Natural killer cell (primary cell): ENCODE results near the gene ACTN4. TPM values are rescaled to one million over a fixed set of nuclear protein-coding genes. Genes with fewer than 3 reads are reported as not detected.
A peak's percentile ranks its signal among the peaks of the same experiment; 100 is the strongest.

Experiments
- ATAC-seq, 3 donors: fragments of 150-1000 bp in 2 of 3; fragments of 200-7000 bp in 1 of 3; cut with Tn5 transposase; 1 replicate in 1 of 3; 2 replicates in 2 of 3; pipeline ENCODE4 v1.10.0; 2021; ENCODE audit warnings: mild to moderate bottlenecking in 2 of 3, moderate library complexity in 2 of 3
- DNase-seq, 2 donors: peaks; one replicate each; pipeline versions ENCODE4 v3.0.0 to v3.0.0-alpha.2; 2013 to 2021; ENCODE audit warnings: mixed read lengths in 1 of 2
- H3K27ac ChIP-seq: one replicate; pipeline ENCODE4 v1.5.1; 2013; ENCODE audit warnings: mild to moderate bottlenecking, low read length
- H3K27me3 ChIP-seq: one replicate; pipeline ENCODE4 v1.6.1; 2013; ENCODE audit warnings: low read length; ENCODE audit not compliant: control insufficient read depth, insufficient read depth
- H3K36me3 ChIP-seq: one replicate; pipeline ENCODE4 v1.6.1; 2013; ENCODE audit warnings: low read length; ENCODE audit not compliant: control insufficient read depth, insufficient read depth
- H3K4me1 ChIP-seq: one replicate; pipeline ENCODE4 v1.6.1; 2013; ENCODE audit warnings: low read length; ENCODE audit not compliant: control insufficient read depth, insufficient read depth
- H3K4me3 ChIP-seq: one replicate; pipeline ENCODE4 v1.5.1; 2013; ENCODE audit warnings: low read length
- H3K9me3 ChIP-seq: one replicate; pipeline ENCODE4 v1.6.1; 2013; ENCODE audit warnings: low read length; ENCODE audit not compliant: control insufficient read depth, insufficient read depth
- H3K27ac Mint-ChIP-seq, 2 donors: one replicate each; pipeline ENCODE4 v1.8.0; 2022; ENCODE audit warnings: mild to moderate bottlenecking in 2 of 2, mixed read lengths in 2 of 2, moderate library complexity in 1 of 2
- H3K27me3 Mint-ChIP-seq, 2 donors: one replicate each; pipeline ENCODE4 v1.8.0; 2022; ENCODE audit warnings: low read depth in 2 of 2, mixed read lengths in 2 of 2
- H3K36me3 Mint-ChIP-seq: one replicate; pipeline ENCODE4 v1.8.0; 2022; ENCODE audit warnings: mixed read lengths
- H3K4me1 Mint-ChIP-seq, 2 donors: one replicate each; pipeline ENCODE4 v1.8.0; 2022; ENCODE audit warnings: mixed read lengths in 2 of 2
- H3K4me3 Mint-ChIP-seq: one replicate; pipeline ENCODE4 v1.8.0; 2022; ENCODE audit warnings: mild to moderate bottlenecking, moderate library complexity, mixed read lengths
- H3K9me3 Mint-ChIP-seq, 2 donors: one replicate each; pipeline ENCODE4 v1.8.0; 2022; ENCODE audit warnings: mixed read lengths in 2 of 2
- CTCF ChIP-seq: fragments of 200-600 bp; IDR thresholded peaks from one replicate; pipeline ENCODE4 v1.8.0; 2022; ENCODE audit warnings: antibody characterized with exemption
- WGBS: methylation state at CpG from one replicate; pipeline ENCODE4 v1.1.7; 2013; ENCODE audit warnings: missing lambda C conversion rate; ENCODE audit not compliant: insufficient coverage; 5-methylcytosine and 5-hydroxymethylcytosine counted together
- intact Hi-C: fragments of 100-400 bp; cut with micrococcal nuclease; formaldehyde crosslinking; loops from one replicate; pipeline ENCODE4 v1.14.2; 2022
- total RNA-seq, 4 donors: library from RNA; stranded (reverse); fragments of 120-200 nt in 1 of 4; gene quantifications; one replicate each; pipeline versions ENCODE4 v1.2.3 to v1.2.4, GENCODE V29; 2013 to 2022

Gene ACTN4
- total RNA-seq, 3 donors from 2014 or later (not counting 1 experiment from before 2014, with no cell fraction given) = 443 to 595 (median 541) TPM

- peaks cover 7 to 9% of the 10 kb centered on the region in 2 donors for H3K4me1 Mint-ChIP-seq
Measured at GRCh38 chr19:38721496-38721895, 74.0 kb downstream of the ACTN4 start.

GRCh38 chr19:38721979-38722773 is 74.7 kb downstream of the ACTN4 start:
- H3K4me1 Mint-ChIP-seq = peaks cover 13 to 16% of the 10 kb centered on the region in 2 donors
- Histone ChIP-seq H3K27me3 (no peaks in the 10 kb centered on the region), H3K4me1 (peaks cover 26% of the 10 kb centered on the region), H3K27ac (no peak overlapping the region), H3K9me3 (no peaks in the 10 kb centered on the region), H3K36me3 (peaks cover 86% of the 10 kb centered on the region), H3K4me3 (no peak overlapping the region)
- ATAC-seq (no peak), DNase-seq (no peak)
- H3K27me3 Mint-ChIP-seq = no peaks in the 10 kb centered on the region
- no peak for TF ChIP-seq CTCF
- no peaks in the 10 kb centered on the region for H3K9me3 Mint-ChIP-seq
- no peak overlapping the region for H3K4me3 Mint-ChIP-seq
- no peaks in the 10 kb centered on the region for H3K36me3 Mint-ChIP-seq
- WGBS = 94% methylated on average over 17 of the region's 17 CpGs
- intact Hi-C loops = no loop called here
- H3K27ac Mint-ChIP-seq = no peak overlapping the region

More at GRCh38 chr19:38721496-38721895, 74.0 kb downstream of the ACTN4 start:
- H3K9me3 Mint-ChIP-seq = no peaks in the 10 kb centered on the region
- TF ChIP-seq CTCF = no peak
- H3K36me3 ChIP-seq = peaks cover 88% of the 10 kb centered on the region
- WGBS = 95% methylated on average over 20 of the region's 20 CpGs
- no peaks in the 10 kb centered on the region for H3K27me3 ChIP-seq
- intact Hi-C loops = no loop called here
- H3K27me3 Mint-ChIP-seq = no peaks in the 10 kb centered on the region
- H3K27ac Mint-ChIP-seq = peak overlapping the region in 1 of 2 donors; percentile 21
- H3K4me3 ChIP-seq = no peak overlapping the region
- peaks cover 19% of the 10 kb centered on the region for H3K4me1 ChIP-seq
- no peak for DNase-seq
- no peaks in the 10 kb centered on the region for H3K9me3 ChIP-seq
- ATAC-seq = no peak
- H3K36me3 Mint-ChIP-seq = no peaks in the 10 kb centered on the region
- H3K27ac ChIP-seq = no peak overlapping the region
- no peak overlapping the region for H3K4me3 Mint-ChIP-seq

GRCh38 chr19:38722947-38723605 is 75.6 kb downstream of the ACTN4 start:
- TF ChIP-seq CTCF = no peak
- intact Hi-C loops = no loop called here
- Mint-ChIP-seq H3K27ac (no peak overlapping the region), H3K4me3 (no peak overlapping the region), H3K4me1 (peaks cover 13 to 24% of the 10 kb centered on the region in 2 donors), H3K27me3 (no peaks in the 10 kb centered on the region), H3K36me3 (no peaks in the 10 kb centered on the region), H3K9me3 (no peaks in the 10 kb centered on the region)
- WGBS = 99% methylated on average over 8 of the region's 10 CpGs
- Histone ChIP-seq H3K27ac (no peak overlapping the region), H3K27me3 (no peaks in the 10 kb centered on the region), H3K4me3 (no peak overlapping the region), H3K36me3 (peaks cover 86% of the 10 kb centered on the region), H3K4me1 (peaks cover 35% of the 10 kb centered on the region), H3K9me3 (no peaks in the 10 kb centered on the region)
- ATAC-seq = no peak
- no peak for DNase-seq
